Parathyroid adenoma (tissue), 2 donors: ENCODE measurements around the gene CUX1.

Experiments
- H2AFZ ChIP-seq: fragments of 300-600 bp; sonication (generic); one replicate; pipeline ENCODE4 v1.7.0; 2017; ENCODE audit warnings: antibody characterized with exemption, mild to moderate bottlenecking
- H3K27ac ChIP-seq: fragments of 300-600 bp; sonication (generic); one replicate; pipeline ENCODE4 v1.7.0; 2017
- H3K27me3 ChIP-seq: fragments of 300-600 bp; sonication (generic); one replicate; pipeline ENCODE4 v1.7.0; 2017; ENCODE audit warnings: low read length; ENCODE audit not compliant: control insufficient read depth, insufficient read depth
- H3K36me3 ChIP-seq: fragments of 300-600 bp; sonication (generic); one replicate; pipeline ENCODE4 v1.7.0; 2017; ENCODE audit warnings: low read length; ENCODE audit not compliant: control insufficient read depth, insufficient read depth
- H3K4me1 ChIP-seq: fragments of 300-600 bp; sonication (generic); one replicate; pipeline ENCODE4 v1.7.0; 2017; ENCODE audit warnings: control low read depth
- H3K4me2 ChIP-seq: fragments of 300-600 bp; sonication (generic); one replicate; pipeline ENCODE4 v1.7.0; 2017; ENCODE audit warnings: low read length
- H3K4me3 ChIP-seq: fragments of 300-600 bp; sonication (generic); one replicate; pipeline ENCODE4 v1.7.0; 2017; ENCODE audit warnings: low read depth, low read length
- H3K79me2 ChIP-seq: fragments of 300-600 bp; sonication (generic); one replicate; pipeline ENCODE4 v1.7.0; 2017; ENCODE audit warnings: control low read depth
- H3K9ac ChIP-seq: fragments of 300-600 bp; sonication (generic); one replicate; pipeline ENCODE4 v1.7.0; 2017; ENCODE audit warnings: mild to moderate bottlenecking
- H3K9me3 ChIP-seq: fragments of 300-600 bp; sonication (generic); one replicate; pipeline ENCODE4 v1.7.0; 2017; ENCODE audit warnings: low read length; ENCODE audit not compliant: control insufficient read depth
- TF ChIP-seq, protein P1 (sequence below): fragments of 300-600 bp; sonication (generic); IDR thresholded peaks from one replicate; pipeline ENCODE4 v1.7.0; 2017; ENCODE audit warnings: antibody characterized with exemption, mild to moderate bottlenecking
- donor health status: primary hyperparathyroidism.

The CUX1 gene

DNA sequence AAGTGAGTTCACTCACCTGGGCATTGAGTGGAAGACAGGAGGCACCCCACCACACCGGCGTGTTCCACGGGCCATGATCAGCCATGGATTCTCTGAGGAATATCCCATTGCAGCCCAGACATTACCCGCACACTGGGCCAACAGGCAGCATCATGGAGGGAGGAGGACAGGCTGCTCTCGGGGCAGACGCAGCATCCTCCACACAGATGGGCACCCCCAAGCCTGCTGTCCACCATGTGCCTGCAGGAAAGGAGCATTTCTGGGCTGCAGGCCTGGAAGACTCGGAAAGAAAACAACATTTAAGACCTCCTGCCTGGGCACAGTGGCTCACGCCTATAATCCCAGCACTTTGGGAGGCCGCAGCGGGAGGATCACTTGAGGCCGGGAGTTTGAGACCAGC, 398.3 kb downstream of the CUX1 start:
- Histone ChIP-seq H2AFZ (no peak overlapping the region), H3K4me2 (no peak overlapping the region), H3K36me3 (no peaks in the 10 kb centered on the region), H3K27me3 (no peaks in the 10 kb centered on the region), H3K9ac (no peak overlapping the region), H3K4me1 (no peaks in the 10 kb centered on the region), H3K27ac (no peak overlapping the region), H3K79me2 (peaks cover 5% of the 10 kb centered on the region), H3K9me3 (no peaks in the 10 kb centered on the region), H3K4me3 (no peak overlapping the region)
- TF ChIP-seq, protein P1, sequence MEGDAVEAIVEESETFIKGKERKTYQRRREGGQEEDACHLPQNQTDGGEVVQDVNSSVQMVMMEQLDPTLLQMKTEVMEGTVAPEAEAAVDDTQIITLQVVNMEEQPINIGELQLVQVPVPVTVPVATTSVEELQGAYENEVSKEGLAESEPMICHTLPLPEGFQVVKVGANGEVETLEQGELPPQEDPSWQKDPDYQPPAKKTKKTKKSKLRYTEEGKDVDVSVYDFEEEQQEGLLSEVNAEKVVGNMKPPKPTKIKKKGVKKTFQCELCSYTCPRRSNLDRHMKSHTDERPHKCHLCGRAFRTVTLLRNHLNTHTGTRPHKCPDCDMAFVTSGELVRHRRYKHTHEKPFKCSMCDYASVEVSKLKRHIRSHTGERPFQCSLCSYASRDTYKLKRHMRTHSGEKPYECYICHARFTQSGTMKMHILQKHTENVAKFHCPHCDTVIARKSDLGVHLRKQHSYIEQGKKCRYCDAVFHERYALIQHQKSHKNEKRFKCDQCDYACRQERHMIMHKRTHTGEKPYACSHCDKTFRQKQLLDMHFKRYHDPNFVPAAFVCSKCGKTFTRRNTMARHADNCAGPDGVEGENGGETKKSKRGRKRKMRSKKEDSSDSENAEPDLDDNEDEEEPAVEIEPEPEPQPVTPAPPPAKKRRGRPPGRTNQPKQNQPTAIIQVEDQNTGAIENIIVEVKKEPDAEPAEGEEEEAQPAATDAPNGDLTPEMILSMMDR: no peak

DNA sequence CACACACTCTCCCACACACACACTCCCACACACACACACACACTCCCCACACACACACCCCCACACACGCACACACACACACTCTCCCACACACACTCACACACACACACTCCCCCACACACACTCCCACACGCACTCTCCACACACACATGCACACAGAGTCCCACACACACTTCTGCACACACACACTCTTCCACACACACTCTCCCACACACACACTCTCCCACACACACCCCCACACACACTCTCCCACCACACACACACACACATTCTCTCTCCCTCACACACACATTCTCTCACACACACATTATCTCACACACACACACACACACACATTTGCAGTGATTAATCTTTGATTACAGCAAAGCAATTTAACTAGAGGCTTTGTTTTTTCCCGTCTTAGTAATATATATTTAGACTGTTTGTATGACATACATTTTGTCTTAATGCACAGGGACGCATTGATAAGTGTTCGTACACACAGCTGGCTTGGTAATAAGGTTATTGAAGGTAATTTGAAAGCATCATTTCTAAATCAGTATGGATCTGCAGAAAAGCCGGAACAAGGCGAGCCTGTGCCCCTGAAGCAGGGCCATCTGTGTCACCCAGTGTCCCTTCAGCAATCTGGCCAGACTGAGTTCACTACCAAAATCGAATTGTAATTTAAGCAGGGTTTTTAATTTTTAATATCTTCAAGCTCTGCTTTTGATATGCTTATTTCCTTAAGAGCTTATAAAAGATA, 399.3 kb downstream of the CUX1 start:
- Histone ChIP-seq H2AFZ (no peak overlapping the region), H3K4me2 (no peak overlapping the region), H3K4me1 (no peaks in the 10 kb centered on the region), H3K79me2 (peaks cover 3% of the 10 kb centered on the region), H3K27ac (no peak overlapping the region), H3K36me3 (no peaks in the 10 kb centered on the region), H3K9me3 (no peaks in the 10 kb centered on the region), H3K27me3 (no peaks in the 10 kb centered on the region), H3K9ac (no peak overlapping the region), H3K4me3 (no peak overlapping the region)
- TF ChIP-seq, protein P1: no peak

DNA sequence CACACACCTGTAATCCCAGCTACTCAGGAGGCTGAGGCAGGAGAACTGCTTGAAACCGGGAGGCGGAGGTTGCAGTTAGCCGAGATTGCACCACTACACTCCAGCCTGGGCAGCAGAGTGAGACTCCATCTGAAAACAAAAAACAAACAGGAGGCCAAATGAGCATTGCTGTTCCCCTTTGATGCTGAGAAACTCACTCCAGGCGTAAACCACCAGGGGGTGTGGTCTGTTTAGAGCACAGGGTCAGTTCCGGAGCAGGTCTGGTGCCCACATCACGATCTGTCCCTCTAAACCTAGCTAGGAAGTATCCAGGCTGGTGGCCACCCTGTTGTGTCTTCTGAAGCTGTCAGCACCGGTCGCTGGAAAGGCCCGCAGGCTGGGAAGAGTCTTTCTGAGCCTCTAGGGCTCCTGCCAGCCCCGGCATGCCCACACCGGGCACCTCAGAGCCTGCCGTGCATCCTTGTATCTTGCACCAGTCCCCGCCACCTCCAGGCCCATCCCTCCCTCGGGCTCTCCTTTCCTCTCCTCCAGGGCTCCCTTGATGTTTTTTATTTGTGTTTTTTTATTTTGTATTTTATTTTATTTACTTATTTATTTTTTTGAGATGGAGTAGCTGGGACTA, 402.9 kb downstream of the CUX1 start:
- H3K4me1 ChIP-seq: peaks cover 8% of the 10 kb centered on the region
- H3K9ac ChIP-seq: no peak overlapping the region
- no peak overlapping the region for H2AFZ ChIP-seq
- H3K4me2 ChIP-seq: no peak overlapping the region
- H3K27ac ChIP-seq: no peak overlapping the region
- no peaks in the 10 kb centered on the region for H3K27me3 ChIP-seq
- TF ChIP-seq, protein P1: no peak
- no peaks in the 10 kb centered on the region for H3K36me3 ChIP-seq
- no peaks in the 10 kb centered on the region for H3K9me3 ChIP-seq
- H3K4me3 ChIP-seq: no peak overlapping the region
- no peaks in the 10 kb centered on the region for H3K79me2 ChIP-seq

DNA sequence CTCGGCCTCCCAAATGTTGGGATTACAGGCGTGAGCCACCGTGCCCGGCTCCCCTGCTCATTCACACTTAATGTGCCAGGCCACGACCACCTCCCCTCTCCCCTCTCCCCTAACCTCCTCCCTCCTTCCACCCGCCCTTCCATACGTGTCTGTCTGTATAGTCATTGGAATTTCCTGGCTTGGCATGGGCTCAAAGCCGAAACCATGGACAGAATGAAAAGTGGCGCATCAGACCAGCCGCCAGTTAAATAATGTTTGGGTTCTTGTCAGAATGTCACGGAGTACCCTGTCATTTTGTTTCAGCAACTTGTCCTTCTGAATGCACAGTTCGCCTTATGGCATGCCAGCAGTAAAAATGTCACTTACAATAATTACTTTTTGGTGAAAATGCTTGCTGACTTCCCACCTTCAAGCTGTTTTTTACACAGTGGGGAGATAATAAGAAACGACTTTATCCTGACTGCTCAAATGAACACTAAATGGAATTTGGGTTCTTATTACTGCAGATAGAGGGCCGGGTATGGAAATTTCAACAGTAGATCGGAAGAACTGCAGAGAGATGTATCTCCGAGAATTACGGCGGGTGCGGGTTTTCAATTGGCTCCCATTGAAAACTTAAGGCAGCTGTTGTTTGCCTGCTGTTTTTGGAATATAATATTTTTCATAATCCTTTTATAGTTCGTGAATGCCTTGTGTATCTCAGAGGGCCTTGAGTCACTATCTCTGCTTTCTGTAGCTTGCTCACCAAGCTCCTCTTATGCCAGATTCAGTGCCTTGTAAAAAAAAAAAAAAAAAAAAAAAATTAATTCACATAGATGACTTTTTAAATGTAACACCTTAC, 403.8 kb downstream of the CUX1 start:
- H3K36me3 ChIP-seq: no peaks in the 10 kb centered on the region
- no peak overlapping the region for H3K9ac ChIP-seq
- H3K4me2 ChIP-seq: no peak overlapping the region
- H2AFZ ChIP-seq: no peak overlapping the region
- H3K27me3 ChIP-seq: no peaks in the 10 kb centered on the region
- peaks cover 10% of the 10 kb centered on the region for H3K4me1 ChIP-seq
- no peak overlapping the region for H3K27ac ChIP-seq
- H3K9me3 ChIP-seq: no peaks in the 10 kb centered on the region
- no peak overlapping the region for H3K4me3 ChIP-seq
- TF ChIP-seq, protein P1: no peak
- H3K79me2 ChIP-seq: no peaks in the 10 kb centered on the region
